ENCODE data around the gene XRN2. TPM values are rescaled to one million over a fixed set of nuclear protein-coding genes. Genes with fewer than 3 reads are reported as not detected.

The XRN2 gene
- total and polyA plus RNA-seq, 2 of the 13 experiments (the other 11 are each of a cell fraction or from before 2014, with no cell fraction given), result 90.3 to 171 TPM

DNA sequence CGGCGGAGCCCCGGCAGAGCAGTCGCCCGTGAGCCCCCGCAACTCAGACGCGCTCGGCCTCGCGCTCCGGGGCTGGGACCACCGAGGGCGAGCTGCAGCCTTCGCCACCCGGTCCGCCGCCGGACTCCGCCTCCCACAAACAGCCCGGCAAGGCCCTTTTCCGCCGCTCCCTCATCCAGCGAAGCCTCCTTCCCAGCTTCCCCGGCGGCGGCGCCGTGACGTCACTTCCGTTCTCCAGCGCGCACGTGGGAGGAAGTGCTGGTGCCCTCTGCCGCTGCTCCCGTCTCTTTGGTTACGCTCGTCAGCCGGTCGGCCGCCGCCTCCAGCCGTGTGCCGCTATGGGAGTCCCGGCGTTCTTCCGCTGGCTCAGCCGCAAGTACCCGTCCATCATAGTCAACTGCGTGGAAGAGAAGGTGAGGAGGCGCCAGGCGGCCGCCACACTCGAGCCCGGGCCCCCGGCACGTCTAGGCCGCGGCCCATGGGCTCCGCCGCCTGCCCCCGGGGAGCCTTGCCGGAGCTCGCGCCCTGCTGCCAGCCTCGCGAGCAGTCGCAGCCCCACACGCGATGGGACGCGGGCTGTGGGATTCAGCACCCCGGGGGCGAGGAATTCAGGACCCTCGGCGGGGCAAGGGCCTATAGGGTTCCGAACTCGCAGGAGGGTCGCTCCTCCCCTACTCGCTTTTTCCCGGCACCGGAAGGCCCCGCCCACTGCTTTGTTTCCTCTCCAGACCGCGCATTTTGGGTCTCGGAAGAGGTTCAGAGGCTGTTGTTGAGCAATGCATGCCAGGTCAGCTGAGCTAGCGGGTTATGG lies at the start of gene XRN2 (continued):
- TF ChIP-seq ZNF768 (CRISPR knock-in tag; IDR thresholded peaks at IDR 0.05) (peak; percentile 73), ZNF747 (CRISPR knock-in tag; IDR thresholded peaks at IDR 0.05; ENCODE audit: borderline replicate concordance) (peak; percentile 35; the same call in 1 of the 2 replicates), SOX13 (IDR thresholded peaks at IDR 0.05) (peak; percentile 80; the same call in 1 of the 2 replicates), SOX13 (CRISPR knock-in tag; conservative IDR thresholded peaks at IDR 0.05 in 1 of 2, IDR thresholded peaks at IDR 0.05 in 1 of 2) (peak; percentile 92 to 95; a peak in 3 of 4 replicates), KLF6 (CRISPR knock-in tag; IDR thresholded peaks at IDR 0.05) (peak; percentile 99), ZNF839 (CRISPR knock-in tag; IDR thresholded peaks at IDR 0.05; ENCODE audit: borderline replicate concordance) (0 out of 2 replicates have a peak, but pooled peaks have one; percentile 68), ZNF496 (CRISPR knock-in tag; IDR thresholded peaks at IDR 0.05; ENCODE audit: insufficient replicate concordance) (no peak), HDAC6 (IDR thresholded peaks at IDR 0.05; ENCODE audit: low read depth, low read length) (no peak), HNRNPUL1 (IDR thresholded peaks at IDR 0.05; ENCODE audit: low read depth, low read length) (peak; percentile 81), SMC3 (IDR thresholded peaks at IDR 0.05; ENCODE audit: low read length) (peak; percentile 57; the same call in 1 of the 2 replicates), PBX3 (CRISPR knock-in tag; IDR thresholded peaks at IDR 0.05; ENCODE audit: borderline replicate concordance) (no peak; the same call in 1 of the 2 replicates), EP300 (IDR thresholded peaks at IDR 0.05; ENCODE audit: low read depth in 2 of 2, low read length in 2 of 2) (peak; percentile 45 to 50; a peak in 3 of 4 replicates), EP300 (CRISPR knock-in tag; IDR thresholded peaks at IDR 0.05; ENCODE audit: borderline replicate concordance) (peak; percentile 55), DMAP1 (CRISPR knock-in tag; IDR thresholded peaks at IDR 0.05) (peak; percentile 99)
- TF ChIP-seq, protein P1, sequence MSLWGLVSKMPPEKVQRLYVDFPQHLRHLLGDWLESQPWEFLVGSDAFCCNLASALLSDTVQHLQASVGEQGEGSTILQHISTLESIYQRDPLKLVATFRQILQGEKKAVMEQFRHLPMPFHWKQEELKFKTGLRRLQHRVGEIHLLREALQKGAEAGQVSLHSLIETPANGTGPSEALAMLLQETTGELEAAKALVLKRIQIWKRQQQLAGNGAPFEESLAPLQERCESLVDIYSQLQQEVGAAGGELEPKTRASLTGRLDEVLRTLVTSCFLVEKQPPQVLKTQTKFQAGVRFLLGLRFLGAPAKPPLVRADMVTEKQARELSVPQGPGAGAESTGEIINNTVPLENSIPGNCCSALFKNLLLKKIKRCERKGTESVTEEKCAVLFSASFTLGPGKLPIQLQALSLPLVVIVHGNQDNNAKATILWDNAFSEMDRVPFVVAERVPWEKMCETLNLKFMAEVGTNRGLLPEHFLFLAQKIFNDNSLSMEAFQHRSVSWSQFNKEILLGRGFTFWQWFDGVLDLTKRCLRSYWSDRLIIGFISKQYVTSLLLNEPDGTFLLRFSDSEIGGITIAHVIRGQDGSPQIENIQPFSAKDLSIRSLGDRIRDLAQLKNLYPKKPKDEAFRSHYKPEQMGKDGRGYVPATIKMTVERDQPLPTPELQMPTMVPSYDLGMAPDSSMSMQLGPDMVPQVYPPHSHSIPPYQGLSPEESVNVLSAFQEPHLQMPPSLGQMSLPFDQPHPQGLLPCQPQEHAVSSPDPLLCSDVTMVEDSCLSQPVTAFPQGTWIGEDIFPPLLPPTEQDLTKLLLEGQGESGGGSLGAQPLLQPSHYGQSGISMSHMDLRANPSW (CRISPR knock-in tag; IDR thresholded peaks at IDR 0.05; ENCODE audit: borderline replicate concordance), result peak; percentile 60; the same call in 1 of the 2 replicates
- TF ChIP-seq, protein P2, sequence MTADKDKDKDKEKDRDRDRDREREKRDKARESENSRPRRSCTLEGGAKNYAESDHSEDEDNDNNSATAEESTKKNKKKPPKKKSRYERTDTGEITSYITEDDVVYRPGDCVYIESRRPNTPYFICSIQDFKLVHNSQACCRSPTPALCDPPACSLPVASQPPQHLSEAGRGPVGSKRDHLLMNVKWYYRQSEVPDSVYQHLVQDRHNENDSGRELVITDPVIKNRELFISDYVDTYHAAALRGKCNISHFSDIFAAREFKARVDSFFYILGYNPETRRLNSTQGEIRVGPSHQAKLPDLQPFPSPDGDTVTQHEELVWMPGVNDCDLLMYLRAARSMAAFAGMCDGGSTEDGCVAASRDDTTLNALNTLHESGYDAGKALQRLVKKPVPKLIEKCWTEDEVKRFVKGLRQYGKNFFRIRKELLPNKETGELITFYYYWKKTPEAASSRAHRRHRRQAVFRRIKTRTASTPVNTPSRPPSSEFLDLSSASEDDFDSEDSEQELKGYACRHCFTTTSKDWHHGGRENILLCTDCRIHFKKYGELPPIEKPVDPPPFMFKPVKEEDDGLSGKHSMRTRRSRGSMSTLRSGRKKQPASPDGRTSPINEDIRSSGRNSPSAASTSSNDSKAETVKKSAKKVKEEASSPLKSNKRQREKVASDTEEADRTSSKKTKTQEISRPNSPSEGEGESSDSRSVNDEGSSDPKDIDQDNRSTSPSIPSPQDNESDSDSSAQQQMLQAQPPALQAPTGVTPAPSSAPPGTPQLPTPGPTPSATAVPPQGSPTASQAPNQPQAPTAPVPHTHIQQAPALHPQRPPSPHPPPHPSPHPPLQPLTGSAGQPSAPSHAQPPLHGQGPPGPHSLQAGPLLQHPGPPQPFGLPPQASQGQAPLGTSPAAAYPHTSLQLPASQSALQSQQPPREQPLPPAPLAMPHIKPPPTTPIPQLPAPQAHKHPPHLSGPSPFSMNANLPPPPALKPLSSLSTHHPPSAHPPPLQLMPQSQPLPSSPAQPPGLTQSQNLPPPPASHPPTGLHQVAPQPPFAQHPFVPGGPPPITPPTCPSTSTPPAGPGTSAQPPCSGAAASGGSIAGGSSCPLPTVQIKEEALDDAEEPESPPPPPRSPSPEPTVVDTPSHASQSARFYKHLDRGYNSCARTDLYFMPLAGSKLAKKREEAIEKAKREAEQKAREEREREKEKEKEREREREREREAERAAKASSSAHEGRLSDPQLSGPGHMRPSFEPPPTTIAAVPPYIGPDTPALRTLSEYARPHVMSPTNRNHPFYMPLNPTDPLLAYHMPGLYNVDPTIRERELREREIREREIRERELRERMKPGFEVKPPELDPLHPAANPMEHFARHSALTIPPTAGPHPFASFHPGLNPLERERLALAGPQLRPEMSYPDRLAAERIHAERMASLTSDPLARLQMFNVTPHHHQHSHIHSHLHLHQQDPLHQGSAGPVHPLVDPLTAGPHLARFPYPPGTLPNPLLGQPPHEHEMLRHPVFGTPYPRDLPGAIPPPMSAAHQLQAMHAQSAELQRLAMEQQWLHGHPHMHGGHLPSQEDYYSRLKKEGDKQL (CRISPR knock-in tag; IDR thresholded peaks at IDR 0.05; ENCODE audit: low read depth), result peak; percentile 47; the same call in 1 of the 2 replicates
- TF ChIP-seq, protein P3, sequence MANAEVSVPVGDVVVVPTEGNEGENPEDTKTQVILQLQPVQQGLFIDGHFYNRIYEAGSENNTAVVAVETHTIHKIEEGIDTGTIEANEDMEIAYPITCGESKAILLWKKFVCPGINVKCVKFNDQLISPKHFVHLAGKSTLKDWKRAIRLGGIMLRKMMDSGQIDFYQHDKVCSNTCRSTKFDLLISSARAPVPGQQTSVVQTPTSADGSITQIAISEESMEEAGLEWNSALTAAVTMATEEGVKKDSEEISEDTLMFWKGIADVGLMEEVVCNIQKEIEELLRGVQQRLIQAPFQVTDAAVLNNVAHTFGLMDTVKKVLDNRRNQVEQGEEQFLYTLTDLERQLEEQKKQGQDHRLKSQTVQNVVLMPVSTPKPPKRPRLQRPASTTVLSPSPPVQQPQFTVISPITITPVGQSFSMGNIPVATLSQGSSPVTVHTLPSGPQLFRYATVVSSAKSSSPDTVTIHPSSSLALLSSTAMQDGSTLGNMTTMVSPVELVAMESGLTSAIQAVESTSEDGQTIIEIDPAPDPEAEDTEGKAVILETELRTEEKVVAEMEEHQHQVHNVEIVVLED (CRISPR knock-in tag; IDR thresholded peaks at IDR 0.05; ENCODE audit: borderline replicate concordance), result peak; percentile 94

Data from HepG2 (cell line).